SK-N-MC (cell line): ENCODE data around the gene CNST.

Source experiments
- EZH2 ChIP-seq: fragments of 200-600 bp; sonication (generic); IDR thresholded peaks from one replicate; pipeline ENCODE4 v1.6.1; 2017; ENCODE audit warnings: antibody characterized with exemption
- POLR2AphosphoS5 ChIP-seq: IDR thresholded peaks from 2 replicates; pipeline ENCODE4 v1.6.1; 2012; ENCODE audit warnings: mild to moderate bottlenecking, low read depth, low read length, borderline replicate concordance

DNA sequence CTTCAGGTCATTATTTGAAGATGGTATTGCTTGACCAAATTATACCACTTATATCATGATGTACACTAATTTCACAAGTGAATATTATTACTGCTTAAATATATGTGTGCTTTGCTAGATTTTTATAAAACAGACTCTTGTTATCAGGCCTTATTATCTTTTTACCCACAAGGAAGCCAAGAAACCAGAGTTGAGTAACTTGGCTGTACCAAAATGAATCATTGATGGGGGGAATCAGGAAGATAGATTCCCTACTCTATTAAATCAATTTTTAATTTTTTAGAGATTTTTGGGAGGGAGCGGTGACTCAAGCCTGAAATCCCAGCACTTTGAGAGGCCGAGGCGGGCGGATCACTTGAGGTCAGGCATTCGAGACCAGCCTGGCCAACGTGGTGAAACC lies 141.9 kb downstream of the CNST start:
- TF ChIP-seq EZH2 (no peak), POLR2AphosphoS5 (no peak)
